Heart right ventricle (tissue), 16 donors: ENCODE measurements around the gene ZNF280A. TPM values are rescaled to one million over a fixed set of nuclear protein-coding genes. Genes with fewer than 3 reads are reported as not detected.

Experiments used
- ATAC-seq, 8 donors: fragments of 200-7000 bp; cut with Tn5 transposase; one replicate each; pipeline ENCODE4 v1.9.1; 2020; ENCODE audit warnings: mild to moderate bottlenecking in 8 of 8, moderate library complexity in 8 of 8, moderate number of reproducible peaks in 1 of 8
- DNase-seq, 2 donors: peaks; one replicate each; pipeline ENCODE4 v3.0.0-alpha.2; 2020
- H3K27ac ChIP-seq, 10 donors: fragments of 200-600 bp; sonication (generic) in 2 of 10; one replicate each; pipeline versions ENCODE4 v1.5.0 to v1.8.0; 2020 to 2022; ENCODE audit warnings: mild to moderate bottlenecking in 3 of 10
- H3K27me3 ChIP-seq, 7 donors: fragments of 200-600 bp; one replicate each; pipeline ENCODE4 v1.8.0; 2021 to 2022; ENCODE audit warnings: mild to moderate bottlenecking in 2 of 7
- H3K36me3 ChIP-seq, 9 donors: fragments of 200-600 bp; sonication (generic) in 1 of 9; one replicate each; pipeline versions ENCODE4 v1.5.0 to v1.8.0; 2020 to 2022; ENCODE audit warnings: mild to moderate bottlenecking in 2 of 9
- H3K4me1 ChIP-seq, 9 donors: fragments of 200-600 bp; sonication (generic) in 1 of 9; one replicate each; pipeline versions ENCODE4 v1.5.0 to v1.8.0; 2020 to 2022; ENCODE audit warnings: mild to moderate bottlenecking in 4 of 9
- H3K4me3 ChIP-seq, 10 donors: fragments of 200-600 bp; sonication (generic) in 2 of 10; one replicate each; pipeline versions ENCODE4 v1.5.0 to v1.8.0; 2020 to 2022; ENCODE audit warnings: mild to moderate bottlenecking in 7 of 10, moderate library complexity in 2 of 10
- H3K9me3 ChIP-seq, 11 donors: fragments of 200-600 bp in 10 of 11; sonication (generic) in 2 of 11; one replicate each; pipeline versions ENCODE4 v1.5.0 to v1.8.0; 2013 to 2022; ENCODE audit warnings: mild to moderate bottlenecking in 2 of 11, control low read depth in 1 of 11, moderate library complexity in 1 of 11
- CTCF ChIP-seq, 9 donors: fragments of 200-600 bp; sonication (generic) in 2 of 9; IDR thresholded peaks; one replicate each; pipeline versions ENCODE4 v1.5.0 to v1.8.0; 2021 to 2022; ENCODE audit warnings: antibody characterized with exemption in 9 of 9, mild to moderate bottlenecking in 5 of 9, moderate library complexity in 1 of 9
- WGBS, 2 donors: extraction: QIAGEN DNeasy Blood & Tissue Kit; methylation state at CpG; one replicate each; pipeline ENCODE4 v1.1.7; 2013; ENCODE audit warnings: inconsistent platforms in 1 of 2; 5-methylcytosine and 5-hydroxymethylcytosine counted together
- intact Hi-C, 10 donors: fragments of 100-400 bp; cut with DNase I; formaldehyde crosslinking; loops; one replicate each; pipeline versions ENCODE4 v1.11.1 to v1.14.2; 2022
- polyA plus RNA-seq, 2 donors: library from polyadenylated mRNA; stranded (reverse); fragments of 200-250 nt; gene quantifications; one replicate each; pipeline ENCODE4 v1.2.3, GENCODE V29; 2013
- total RNA-seq, 10 donors: library from RNA; stranded (reverse); fragmentation: NEBNext Ultra II Directional in 3 of 10; extraction: Animal tissue kit (Norgen Biotek cat#: 25700) in 3 of 10; gene quantifications; one replicate each; pipeline versions ENCODE4 v1.2.1 to v1.2.4, GENCODE V29; 2021 to 2023
- donor health status: Arrhythmogenic right ventricular cardiomyopathy.
- donor health status: ischemic (EF 13 %, LVEDD 7.1; RV severe dilation, severe dysfunction).
- donor health status: healthy with polysubstance abuse.
- donor health status: DM: no; HTN: yes; CAD: no.
- donor health status: DM: no; HTN: no; CAD: no.
- donor health status: ischemic (EF 25% LVEDD 6.9; RV normal size, moderate dysfunction).
- donor health status: ischemic (EF 25% LVEDD 5.7; RV mildly dilated, moderate dysfunction).
- donor health status: healthy.
- donor health status: DM: yes; HTN: yes; CAD: no.
- donor health status: Ischemic cardiomyopathy.
- donor health status: ischemic (EF 35%, LVEDD 5.7; RV mildly dilated, moderate dysfunction).
- donor health status: nonischemic (EF 11% LVEDD 7.7; RV severe dilation, severe dysfunction).
- donor health status: DM: yes; HTN: yes; CAD: no.
- donor health status: PGD.
- donor health status: ischemic (EF 29% LVEDD 5.4; RV normal size, mild dysfunction).
- donor health status: nonischemic (EF 23%, LVEDD 6.1; RV moderate dilation, normal function).

Gene ZNF280A
- total and polyA plus RNA-seq, 12 donors: not detected

DNA sequence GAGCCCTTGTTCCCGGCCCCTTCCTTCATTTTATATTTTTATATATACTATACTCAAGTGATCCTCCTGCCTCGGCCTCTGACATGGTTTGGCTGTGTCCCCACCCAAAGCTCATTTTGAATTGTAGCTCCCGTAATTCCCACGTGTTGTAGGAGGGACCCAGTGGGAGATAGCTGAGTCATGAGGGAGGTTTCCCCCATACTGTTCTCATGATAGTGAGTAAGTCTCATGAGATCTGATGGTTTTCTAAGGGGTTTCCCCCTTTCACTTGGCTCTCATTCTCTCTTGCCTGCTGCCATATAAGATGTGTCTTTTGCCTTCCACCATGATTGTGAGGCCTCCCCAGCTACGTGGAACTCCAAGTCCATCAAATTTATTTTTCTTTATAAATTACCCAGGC lies 7.2 kb upstream of the ZNF280A start:
- Histone ChIP-seq H3K36me3 (no peaks in the 10 kb centered on the region), H3K27me3 (peaks cover 0 to 14% (median 7%) of the 10 kb centered on the region in 7 donors), H3K9me3 (no peaks in the 10 kb centered on the region), H3K4me3 (no peak overlapping the region), H3K4me1 (no peaks in the 10 kb centered on the region), H3K27ac (no peak overlapping the region)
- intact Hi-C loops: no loop called here
- ATAC-seq (no peak), DNase-seq (no peak)
- WGBS, 2 donors: 77 to 87% methylated on average over 5 of the region's 5 CpGs
- no peak for TF ChIP-seq CTCF (IDR thresholded peaks at IDR 0.05)

GRCh38 chr22:22526125-22526912 lies 6.2 kb upstream of the ZNF280A start:
- Histone ChIP-seq H3K27ac (no peak overlapping the region), H3K9me3 (no peaks in the 10 kb centered on the region), H3K27me3 (peaks cover 0 to 14% (median 7%) of the 10 kb centered on the region in 7 donors), H3K4me3 (no peak overlapping the region), H3K36me3 (no peaks in the 10 kb centered on the region), H3K4me1 (no peaks in the 10 kb centered on the region)
- DNase-seq (no peak), ATAC-seq (no peak)
- intact Hi-C loops: no loop called here
- WGBS, 2 donors: 83 to 85% methylated on average over 4 of the region's 4 CpGs
- no peak for TF ChIP-seq CTCF (IDR thresholded peaks at IDR 0.05)

- H3K9me3 ChIP-seq: no peaks in the 10 kb centered on the region
- no peak overlapping the region for H3K27ac ChIP-seq
- DNase-seq: no peak
- no peak for ATAC-seq
- no peaks in the 10 kb centered on the region for H3K4me1 ChIP-seq
- no peak for TF ChIP-seq CTCF (IDR thresholded peaks at IDR 0.05)
- no peaks in the 10 kb centered on the region for H3K36me3 ChIP-seq
- H3K4me3 ChIP-seq: no peak overlapping the region
- 79 to 87% methylated on average over 6 of the region's 6 CpGs for WGBS, 2 donors
- intact Hi-C loops: no loop called here
- peaks cover 0 to 35% (median 7%) of the 10 kb centered on the region in 7 donors for H3K27me3 ChIP-seq
Observed at GRCh38 chr22:22523494-22523893, 3.4 kb upstream of the ZNF280A start.

GRCh38 chr22:22521631-22522030 lies 1.6 kb upstream of the ZNF280A start:
- H3K4me1 ChIP-seq: no peaks in the 10 kb centered on the region
- H3K27ac ChIP-seq: no peak overlapping the region
- ATAC-seq (no peak), DNase-seq (no peak)
- 84 to 85% methylated on average over 8 of the region's 8 CpGs for WGBS, 2 donors
- H3K27me3 ChIP-seq: peaks cover 0 to 50% (median 14%) of the 10 kb centered on the region in 7 donors
- H3K4me3 ChIP-seq: no peak overlapping the region
- TF ChIP-seq CTCF (IDR thresholded peaks at IDR 0.05): no peak
- intact Hi-C loops: no loop called here
- H3K9me3 ChIP-seq: no peaks in the 10 kb centered on the region
- H3K36me3 ChIP-seq: no peaks in the 10 kb centered on the region
